GM13977 (cell line): Measurements from ENCODE around the gene HECA.

ENCODE experiments used
- DNase-seq: peaks from one replicate; pipeline ENCODE4 v3.0.0; 2012; ENCODE audit warnings: low spot score
- CTCF ChIP-seq: IDR thresholded peaks from 2 replicates; pipeline ENCODE4 v1.5.1; 2012; ENCODE audit warnings: mild to moderate bottlenecking, control low read depth; ENCODE audit not compliant: insufficient read depth; ENCODE audit errors: extremely low read depth, missing control alignments
- in situ Hi-C: fragments of 300-500 bp; cut with MboI; formaldehyde crosslinking; loops from one replicate; pipeline ENCODE4 v1.12.0; 2022; ENCODE audit warnings: low sequenced_read_pairs, low pct_unique_long_range_greater_than_20kb, mixed read lengths, inconsistent platforms; ENCODE audit not compliant: unreplicated experiment

HECA gene

DNA sequence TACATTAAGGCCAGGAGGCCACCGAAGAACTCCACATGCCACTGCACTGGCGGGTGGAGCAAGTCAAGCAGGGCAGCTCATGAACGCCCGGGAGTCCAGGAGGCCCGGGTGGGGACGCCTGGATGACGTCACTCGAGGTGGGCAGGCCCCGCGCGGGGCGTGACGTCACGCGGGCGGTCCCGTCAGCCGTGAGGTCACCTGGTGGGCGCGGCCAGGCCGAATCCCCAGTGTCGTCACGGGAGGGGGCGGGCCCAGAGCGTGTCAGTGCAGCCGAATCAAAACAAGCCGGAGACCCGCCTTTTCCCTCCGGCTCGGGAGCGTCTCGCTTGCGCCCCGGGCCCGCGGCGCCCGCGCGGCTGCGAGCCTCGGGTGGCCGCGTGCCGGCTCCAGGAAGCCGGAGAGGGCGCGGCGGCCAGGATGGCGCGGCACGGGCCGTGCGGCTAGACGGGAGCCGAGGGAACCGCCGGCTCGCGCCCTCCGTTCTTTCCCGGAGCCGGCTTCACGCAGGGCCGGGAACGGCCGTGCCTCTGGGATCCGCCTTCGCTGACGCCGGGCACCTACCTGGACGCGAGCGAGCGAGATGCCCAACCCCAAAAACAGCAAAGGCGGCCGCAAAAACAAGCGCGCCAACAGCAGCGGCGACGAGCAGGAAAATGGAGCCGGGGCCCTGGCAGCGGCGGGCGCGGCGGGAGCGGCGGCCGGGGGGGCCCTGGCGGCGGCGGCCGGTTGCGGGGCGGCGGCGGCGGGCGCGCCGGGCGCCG is at the start of gene HECA:
Gene HECA (plus strand): TSS at position 264 of the 761 bp plus-strand sequence. CDS start 317 bp downstream, at position 581.
- DNase-seq: peak; percentile 94
- in situ Hi-C loops: no loop called here
- TF ChIP-seq CTCF: no peak

DNA sequence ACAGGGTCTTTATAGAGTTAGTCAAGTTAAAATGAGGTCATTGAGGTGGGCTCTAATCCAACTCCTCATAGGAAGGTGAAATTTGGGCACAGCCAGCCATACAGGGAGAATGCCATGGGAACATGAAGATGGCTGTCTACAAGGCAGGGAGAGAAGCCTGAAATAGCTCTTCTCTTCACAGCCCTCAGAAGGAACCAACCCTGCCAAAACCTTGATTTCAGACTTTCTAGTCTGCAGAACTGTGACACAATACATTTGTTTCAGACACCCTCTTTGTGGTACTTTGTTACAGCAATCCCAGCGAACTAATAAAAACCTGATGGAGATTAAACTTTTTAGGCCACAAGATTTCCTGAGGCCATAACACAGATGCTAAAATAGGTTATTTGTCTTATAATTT is 43.1 kb upstream of the HECA start:
- in situ Hi-C loops: no loop called here
- no peak for TF ChIP-seq CTCF
- DNase-seq: no peak

DNA sequence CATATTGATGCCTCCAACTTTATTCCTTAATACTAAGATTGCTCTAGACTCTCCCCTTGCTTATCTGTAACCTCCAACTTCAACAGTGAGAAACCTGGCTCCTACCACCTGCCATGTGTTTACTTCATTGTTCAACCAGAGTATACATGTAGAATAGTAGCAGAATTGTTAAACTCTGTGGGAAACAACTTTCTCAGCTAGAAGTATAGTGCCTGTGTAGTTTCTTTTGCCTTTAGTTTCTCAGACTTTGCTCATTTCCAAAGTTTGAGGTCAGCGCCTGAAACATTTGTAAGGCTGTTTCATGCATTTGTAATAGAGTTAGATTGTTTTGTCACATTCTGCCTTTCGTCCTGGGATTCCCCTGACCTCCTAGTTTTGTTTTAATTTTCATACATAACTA is 34.9 kb upstream of the HECA start:
- DNase-seq: peak; percentile 72
- in situ Hi-C loops: no loop called here
- no peak for TF ChIP-seq CTCF

GRCh38 chr6:139107051-139107450 is 27.8 kb upstream of the HECA start:
- no peak for TF ChIP-seq CTCF
- DNase-seq: no peak
- in situ Hi-C loops: no loop called here

DNA sequence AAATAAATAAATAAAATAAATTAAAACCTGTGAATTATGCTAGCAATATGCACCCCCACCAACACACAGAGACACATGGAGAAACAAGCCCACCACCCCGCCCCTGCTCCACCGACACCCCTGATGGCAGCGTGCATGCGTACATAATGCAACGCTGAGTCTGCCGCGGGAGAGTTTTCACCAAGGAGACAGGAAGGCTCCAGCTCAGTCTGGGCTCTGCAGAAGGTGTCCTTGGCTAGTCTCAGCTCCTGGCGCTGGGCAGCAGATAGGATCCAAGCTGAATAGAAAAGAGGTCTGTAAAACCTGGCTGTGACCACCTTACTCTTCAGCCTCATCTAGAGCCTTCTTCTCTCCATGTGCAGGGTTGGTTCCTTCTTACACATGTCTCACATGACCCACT is 26.5 kb upstream of the HECA start:
- no peak for TF ChIP-seq CTCF
- no peak for DNase-seq
- in situ Hi-C loops: no loop called here

DNA sequence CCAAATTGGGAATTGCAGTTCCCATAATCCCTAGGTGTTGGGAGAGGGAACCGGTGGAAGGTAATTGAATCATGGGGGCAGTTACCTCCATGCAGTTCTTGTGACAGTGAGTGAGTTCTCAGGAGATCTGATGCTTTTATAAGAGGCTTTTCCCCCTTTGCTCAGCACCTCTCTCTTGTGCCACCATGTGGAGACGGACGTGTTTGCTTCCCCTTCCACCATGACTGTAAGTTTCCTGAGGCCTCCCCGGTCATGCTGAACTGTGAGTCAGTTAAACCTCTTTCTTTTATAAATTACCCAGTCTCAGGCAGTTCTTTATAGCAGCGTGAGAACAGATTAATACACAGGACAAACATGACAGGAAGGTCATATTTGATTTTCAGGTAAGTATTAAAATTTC is 25.3 kb upstream of the HECA start:
- no peak for DNase-seq

More for the DNA sequence above, 25.3 kb upstream of the HECA start:
- TF ChIP-seq CTCF: peak; percentile 64
- in situ Hi-C loops: no loop called here
